ENCODE data around the gene C1QTNF5. TPM values are rescaled to one million over a fixed set of nuclear protein-coding genes. Genes with fewer than 3 reads are reported as not detected.

Gene C1QTNF5
- total and polyA plus RNA-seq, 2 of the 8 experiments (the other 6 are each of a cell fraction or from before 2014, with no cell fraction given), result 2.2 to 2.7 TPM

GRCh38 chr11:119290894-119291497 is 49.7 kb downstream of the C1QTNF5 start (continued):
- TF ChIP-seq CHD7 (IDR thresholded peaks at IDR 0.05; ENCODE audit: insufficient replicate concordance, low read length) (no peak), SIRT6 (IDR thresholded peaks at IDR 0.05; ENCODE audit: low read length) (no peak), CBX8 (IDR thresholded peaks at IDR 0.05; ENCODE audit: borderline replicate concordance, low read depth, low read length) (no peak), SP2 (IDR thresholded peaks at IDR 0.05; ENCODE audit: low read length) (no peak)

All from H1 (cell line).